Measurements from ENCODE around the gene FOXRED2. TPM values are rescaled to one million over a fixed set of nuclear protein-coding genes. Genes with fewer than 3 reads are reported as not detected.

FOXRED2 gene
- polyA plus RNA-seq, 4 donors: 23.8 to 27.4 (median 24.9) TPM

GRCh38 chr22:36471341-36471821 lies 35.5 kb downstream of the FOXRED2 start:
- no peak for DNase-seq (ENCODE audit: low read depth in 4 of 4, low spot score in 3 of 4)

GRCh38 chr22:36470994-36471331 lies 35.9 kb downstream of the FOXRED2 start:
- DNase-seq (ENCODE audit: low read depth in 4 of 4, low spot score in 3 of 4): no peak

GRCh38 chr22:36470162-36470993 lies 36.5 kb downstream of the FOXRED2 start:
- peak in 3 of 4 donors; percentile 75 to 81 (median 79) for DNase-seq (ENCODE audit: low read depth in 4 of 4, low spot score in 3 of 4)

- no peak for DNase-seq (ENCODE audit: low read depth in 4 of 4, low spot score in 3 of 4)
These were observed 37.6 kb downstream of the FOXRED2 start for GRCh38 chr22:36469094-36469710.

- no peak for DNase-seq (ENCODE audit: low read depth in 4 of 4, low spot score in 3 of 4)
These were observed 38.9 kb downstream of the FOXRED2 start for GRCh38 chr22:36467946-36468345.

DNA sequence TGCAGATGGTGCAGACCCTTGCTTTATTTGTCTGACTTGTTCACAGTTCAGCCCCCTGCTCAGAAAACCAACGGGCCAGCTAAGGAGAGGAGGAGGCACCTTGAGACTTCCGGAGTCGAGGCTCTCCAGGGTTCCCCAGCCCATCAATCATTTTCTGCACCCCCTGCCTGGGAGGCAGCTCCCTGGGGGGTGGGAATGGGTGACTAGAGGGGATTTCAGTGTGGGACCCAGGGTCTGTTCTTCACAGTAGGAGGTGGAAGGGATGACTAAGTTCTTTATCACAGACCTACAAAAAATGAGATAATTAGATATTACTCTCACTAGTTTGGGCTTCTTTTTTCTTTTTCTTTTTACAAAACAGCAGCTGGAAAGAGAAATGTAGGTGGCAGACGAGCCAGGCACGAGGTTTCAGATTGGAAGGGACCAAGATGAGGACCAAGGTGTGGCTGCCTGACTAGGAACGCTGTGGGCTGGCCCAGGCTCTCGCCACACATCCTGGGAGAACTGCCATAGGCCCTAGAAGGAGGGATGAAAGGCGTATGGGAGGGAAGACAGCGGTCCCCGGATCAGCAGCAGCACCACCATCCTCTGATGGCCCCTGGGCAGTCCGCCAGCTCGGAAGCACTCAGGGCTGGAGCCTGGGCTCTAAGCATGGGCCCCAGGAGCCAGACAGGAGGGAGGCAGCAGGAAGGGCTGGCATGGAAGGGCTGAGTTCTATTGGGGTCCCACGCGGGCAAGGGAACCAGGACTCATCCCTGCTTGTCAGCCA lies 39.6 kb downstream of the FOXRED2 start:
- no peak for DNase-seq (ENCODE audit: low read depth in 4 of 4, low spot score in 3 of 4)

- DNase-seq (ENCODE audit: low read depth in 4 of 4, low spot score in 3 of 4): no peak
These were observed 40.6 kb downstream of the FOXRED2 start for GRCh38 chr22:36466258-36466657.

DNA sequence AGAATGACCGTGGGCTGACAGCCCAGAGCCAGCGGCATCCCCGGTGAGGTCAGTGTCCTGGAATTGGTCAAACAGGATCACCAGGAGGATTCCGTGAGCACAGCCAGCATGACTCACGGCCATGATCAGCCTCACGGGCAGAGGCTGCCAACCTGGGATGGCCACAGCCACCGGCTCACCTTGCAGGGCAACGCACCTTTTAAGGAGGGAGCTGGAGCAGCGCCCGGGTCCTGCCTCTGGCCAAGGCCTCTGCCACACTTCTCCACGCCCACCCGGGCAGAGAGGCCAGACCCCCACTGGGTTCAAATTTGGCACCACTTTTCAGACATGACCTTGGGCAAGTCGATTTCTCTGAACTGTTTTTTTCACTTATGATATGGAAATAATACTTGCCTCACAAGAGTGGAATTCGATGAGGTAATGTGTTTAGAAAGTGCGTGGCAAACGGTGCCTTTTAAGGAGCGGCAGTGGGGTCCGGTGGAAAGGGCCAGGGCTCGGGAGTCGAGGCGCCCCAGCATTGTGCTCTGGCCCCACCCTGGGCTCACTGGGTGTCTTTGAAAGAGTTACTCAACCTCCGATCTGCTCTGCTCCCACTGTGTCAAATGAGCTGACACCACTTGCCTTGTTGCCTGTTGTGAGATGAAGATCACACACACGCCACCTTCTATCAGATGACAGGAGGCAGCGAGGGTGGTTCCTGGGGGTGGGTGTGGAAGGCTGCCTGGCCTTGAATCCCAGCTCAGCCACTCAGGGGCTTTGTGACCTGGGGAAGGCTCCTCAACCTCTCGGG lies 41.4 kb downstream of the FOXRED2 start:
- no peak for DNase-seq (ENCODE audit: low read depth in 4 of 4, low spot score in 3 of 4)

DNA sequence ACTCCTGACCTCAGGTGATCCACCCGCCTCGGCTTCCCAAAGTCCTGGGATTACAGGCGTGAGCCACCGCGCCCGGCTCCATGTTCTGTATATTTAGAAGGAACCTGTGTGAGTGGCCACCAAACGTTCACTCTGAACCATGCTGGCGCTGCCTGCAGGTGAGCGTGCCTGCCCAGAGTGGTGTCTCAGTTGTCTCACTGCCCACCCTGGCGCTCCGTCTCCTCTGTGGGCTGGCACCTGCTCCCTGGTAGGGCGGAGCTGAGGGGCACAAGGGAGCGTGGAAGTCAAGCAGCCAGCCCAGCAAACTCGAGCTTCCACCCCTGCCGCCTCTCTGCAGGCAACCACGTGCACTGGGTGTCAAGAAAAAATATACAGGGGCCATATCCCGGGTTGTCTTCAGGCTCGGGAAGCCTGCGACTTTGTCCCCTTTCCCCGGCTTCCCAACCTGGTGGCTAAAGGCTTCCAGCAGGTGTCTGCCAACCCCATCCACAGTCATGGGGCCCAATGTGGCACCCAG lies 42.1 kb downstream of the FOXRED2 start:
- DNase-seq (ENCODE audit: low read depth in 4 of 4, low spot score in 3 of 4): no peak

- DNase-seq (ENCODE audit: low read depth in 4 of 4, low spot score in 3 of 4): no peak
These were observed 43.1 kb downstream of the FOXRED2 start for GRCh38 chr22:36463783-36464184.

GRCh38 chr22:36461665-36462649 lies 44.9 kb downstream of the FOXRED2 start:
- DNase-seq (ENCODE audit: low read depth in 4 of 4, low spot score in 3 of 4): peak in 2 of 4 donors; percentile 73 to 80

GRCh38 chr22:36460202-36460601 lies 46.6 kb downstream of the FOXRED2 start:
- DNase-seq (ENCODE audit: low read depth in 4 of 4, low spot score in 3 of 4): no peak

DNA sequence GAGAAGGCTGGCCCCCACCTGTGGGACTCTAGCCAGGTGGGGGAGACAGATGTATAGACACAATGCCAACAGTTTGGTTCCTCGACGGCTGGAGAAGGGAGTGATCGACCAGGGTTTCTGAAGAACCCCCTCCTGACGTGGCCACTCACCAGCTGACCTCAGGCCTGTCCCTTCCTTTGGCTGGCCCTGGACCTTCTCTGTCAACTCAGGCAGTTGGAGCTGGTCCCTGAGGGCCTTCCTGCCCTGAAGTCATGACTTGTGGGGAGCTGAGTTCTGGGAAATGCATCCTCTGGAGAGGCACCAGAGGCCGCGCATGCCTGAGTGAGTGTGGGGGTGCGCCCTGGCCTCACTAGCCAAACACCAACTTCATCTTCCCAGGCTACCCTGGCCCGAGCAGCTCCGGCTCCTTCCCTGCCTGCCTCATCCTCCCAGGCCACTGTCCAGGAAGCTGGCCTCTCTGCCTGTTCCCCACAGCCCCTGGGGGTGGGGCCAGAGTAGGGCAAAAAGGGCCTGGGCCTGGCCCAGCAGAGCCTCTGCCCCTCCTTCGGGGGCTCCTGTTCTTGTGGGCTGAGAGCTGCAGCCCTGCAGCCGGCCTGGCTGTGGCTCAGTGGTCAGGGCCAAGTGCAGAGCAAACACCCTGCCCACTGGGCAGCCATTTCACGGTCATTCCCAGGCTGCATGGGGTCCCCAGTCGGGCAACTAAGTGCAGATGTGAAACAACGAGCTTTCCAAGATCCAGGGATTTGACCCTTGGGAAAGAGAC lies 49.0 kb downstream of the FOXRED2 start:
- DNase-seq (ENCODE audit: low read depth in 4 of 4, low spot score in 3 of 4): no peak

DNA sequence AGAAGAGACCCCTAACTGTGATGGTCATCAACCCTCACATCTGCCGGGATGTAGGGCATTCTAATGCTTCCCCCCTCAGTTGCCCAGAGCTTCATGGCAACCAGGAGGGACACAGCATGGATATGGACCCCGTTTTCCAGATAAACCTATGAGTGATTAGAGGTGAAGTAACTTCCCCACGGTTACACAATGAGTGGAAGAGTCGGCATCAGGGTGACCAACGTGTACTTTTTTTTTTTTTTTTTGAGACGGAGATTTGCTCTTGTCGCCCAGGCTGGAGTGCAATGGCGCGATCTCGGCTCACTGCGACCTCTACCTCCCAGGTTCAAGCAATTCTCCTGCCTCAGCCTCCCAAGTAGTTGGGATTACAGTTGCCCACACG lies 50.4 kb downstream of the FOXRED2 start:
- no peak for DNase-seq (ENCODE audit: low read depth in 4 of 4, low spot score in 3 of 4)

DNA sequence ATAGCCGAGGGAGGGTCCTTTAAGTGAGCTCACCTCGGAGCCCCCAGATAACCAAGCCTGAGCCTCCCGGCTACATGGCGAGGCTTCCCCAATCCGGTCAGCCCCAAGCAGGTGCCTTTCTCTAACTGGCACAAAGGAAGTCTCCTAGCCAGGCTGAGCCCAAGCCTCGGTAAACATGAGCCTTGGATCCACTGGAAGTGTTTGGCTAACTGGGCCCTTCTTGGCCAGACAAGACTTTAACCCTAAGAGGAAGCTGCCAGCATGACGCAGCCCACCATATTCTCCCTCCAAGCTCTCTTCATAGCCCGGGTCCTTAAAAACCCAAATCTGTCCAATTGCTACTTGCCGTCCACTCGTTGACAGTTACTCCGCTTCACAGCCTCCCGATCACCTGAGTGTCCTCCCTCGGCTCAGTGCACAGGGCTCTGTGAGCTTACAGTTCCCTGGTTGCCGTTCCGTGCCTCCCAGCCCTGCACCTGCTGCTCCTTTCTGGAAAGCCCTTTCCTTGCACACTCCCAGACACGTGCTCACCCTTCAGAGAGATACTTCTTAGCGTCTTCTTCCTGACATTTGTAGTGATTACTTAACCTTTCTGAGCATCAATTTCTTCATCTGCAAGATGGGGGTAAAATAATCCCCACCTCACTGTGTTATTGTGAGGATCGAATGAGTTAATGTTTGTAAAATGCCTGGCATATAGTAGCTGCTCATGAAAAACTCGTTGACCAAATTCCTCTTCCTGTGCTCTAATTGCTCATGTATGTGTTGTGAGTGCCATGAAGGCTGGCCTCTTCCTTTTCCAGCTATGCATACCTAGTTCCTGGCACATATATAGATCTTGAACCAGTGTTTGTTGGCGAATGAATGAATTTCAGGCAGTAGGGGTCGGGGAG lies 51.0 kb downstream of the FOXRED2 start:
- DNase-seq (ENCODE audit: low read depth in 4 of 4, low spot score in 3 of 4): no peak

GRCh38 chr22:36454916-36455570 lies 51.8 kb downstream of the FOXRED2 start:
- DNase-seq (ENCODE audit: low read depth in 4 of 4, low spot score in 3 of 4): peak in 3 of 4 donors; percentile 73 to 76 (median 74)

- no peak for DNase-seq (ENCODE audit: low read depth in 4 of 4, low spot score in 3 of 4)
These were observed 52.9 kb downstream of the FOXRED2 start for GRCh38 chr22:36453855-36454378.

Measured in right renal pelvis (tissue), 4 donors.